HG02763 (cell line): Measurements from ENCODE around the gene MICAL3.
"Not testable (repeated sequence)": the region's sequence is repeated elsewhere in the genome, so short reads cannot be mapped to it uniquely, and the experiment has no call there.

Experiments used
- ATAC-seq: cut with Tn5 transposase; IDR thresholded peaks from one replicate; pipeline ENCODE4 v1.9.1; 2021; ENCODE audit warnings: mild to moderate bottlenecking, moderate library complexity; ENCODE audit not compliant: unreplicated experiment

MICAL3 gene

DNA sequence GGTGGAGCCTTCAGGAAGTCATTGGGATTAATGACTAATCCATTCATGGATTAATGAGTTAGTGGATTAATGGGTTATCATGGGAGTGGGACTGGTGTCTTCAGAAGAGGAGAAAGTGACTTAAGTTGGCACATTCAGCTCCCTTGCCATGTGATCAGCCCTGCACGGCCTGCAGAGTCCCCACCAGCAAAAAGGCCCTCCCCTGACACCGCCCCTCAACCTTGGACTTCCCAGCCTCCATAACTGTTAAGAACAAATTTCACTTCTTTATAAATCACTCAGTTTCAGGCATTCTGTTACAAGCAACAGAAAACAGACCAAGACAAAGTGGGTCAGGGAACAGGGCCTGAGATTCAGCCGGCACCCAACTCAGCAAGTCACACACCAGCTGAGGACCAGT is 85.3 kb downstream of the MICAL3 start:
- ATAC-seq = no peak

DNA sequence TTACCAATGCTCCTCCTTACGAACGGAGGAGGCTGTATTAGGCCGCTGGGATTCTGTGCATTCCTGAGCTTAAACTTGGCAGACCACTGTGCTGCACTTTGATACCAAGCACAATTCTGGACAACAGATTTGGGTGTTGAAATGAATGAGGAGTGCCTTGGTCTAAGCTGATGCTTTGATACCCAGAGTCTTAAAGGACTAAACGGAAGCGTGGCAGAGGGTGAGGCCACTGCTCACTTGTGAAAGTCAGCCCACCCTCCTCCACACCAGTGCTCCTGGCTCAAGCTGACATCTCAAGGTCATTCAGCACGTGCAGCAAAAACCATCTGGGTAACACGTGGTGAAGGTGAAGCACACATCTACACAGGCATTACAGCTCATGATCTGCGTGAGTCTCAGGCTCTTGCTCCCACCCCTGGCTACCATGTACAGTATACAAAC is 85.9 kb downstream of the MICAL3 start:
- ATAC-seq = no peak

- not testable (repeated sequence) for ATAC-seq
Observed at GRCh38 chr22:17932457-17932856, 91.9 kb downstream of the MICAL3 start.

DNA sequence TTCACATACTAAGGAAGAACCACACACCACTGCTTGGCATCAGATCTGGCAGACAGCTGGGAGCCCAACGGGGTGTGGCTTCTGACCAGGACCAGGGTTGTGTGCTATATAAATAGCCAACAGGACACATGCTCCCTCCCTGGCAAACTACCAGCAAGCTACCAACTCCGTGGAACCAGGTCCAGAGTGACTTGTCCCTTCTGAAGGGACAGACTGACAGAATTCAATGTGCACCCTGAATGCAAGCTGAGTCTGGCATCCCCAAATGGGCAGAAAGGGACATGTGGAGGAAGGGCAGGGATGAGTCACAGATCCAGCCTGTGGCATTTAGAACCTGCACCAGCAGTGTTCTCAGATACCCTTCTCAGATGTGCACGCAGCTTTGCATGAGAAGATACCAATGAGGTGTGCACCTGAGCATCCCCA is 92.9 kb downstream of the MICAL3 start:
- no peak for ATAC-seq

- ATAC-seq = no peak
Observed at GRCh38 chr22:17930455-17931313, 93.7 kb downstream of the MICAL3 start.

- no peak for ATAC-seq
Observed at GRCh38 chr22:17929909-17930308, 94.5 kb downstream of the MICAL3 start.

GRCh38 chr22:17928391-17928790 is 96.0 kb downstream of the MICAL3 start:
- ATAC-seq = no peak

DNA sequence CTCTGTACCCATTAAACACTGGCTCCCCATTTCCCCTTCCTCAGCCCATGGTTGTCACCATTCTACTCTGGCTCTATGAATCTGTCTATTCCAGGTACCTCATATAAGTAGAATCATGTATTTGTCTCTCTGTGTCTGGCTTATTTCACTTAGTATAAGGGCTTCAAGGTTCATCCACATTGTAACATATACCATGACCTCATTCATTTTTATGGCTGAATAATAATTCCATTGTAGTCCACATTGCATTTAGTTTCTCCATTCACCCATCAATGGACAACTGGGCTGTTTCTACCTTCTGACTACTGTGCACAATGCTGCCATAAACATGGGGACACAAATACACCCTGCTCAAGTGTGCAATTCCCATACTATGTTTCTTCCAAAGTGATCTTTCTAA is 97.3 kb downstream of the MICAL3 start:
- ATAC-seq = no peak

DNA sequence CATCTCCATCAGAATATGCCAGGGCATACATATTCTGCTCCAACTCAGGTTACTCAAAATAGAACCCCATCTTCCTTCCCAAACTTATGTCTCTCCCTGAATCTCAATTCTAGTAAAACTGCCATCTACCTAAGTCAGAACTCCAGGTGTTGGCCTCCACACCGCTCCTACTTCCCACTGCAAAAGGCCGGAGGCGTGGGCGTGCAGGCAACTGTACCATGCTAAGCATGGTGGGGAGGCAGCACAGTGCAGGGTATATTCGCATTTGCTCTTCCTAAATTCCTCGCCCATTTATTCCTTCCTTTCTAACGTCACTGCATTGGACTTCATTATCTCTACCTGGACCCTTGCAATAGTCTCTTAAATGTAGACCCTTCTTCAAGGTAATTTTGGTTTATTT is 97.8 kb downstream of the MICAL3 start:
- no peak for ATAC-seq

DNA sequence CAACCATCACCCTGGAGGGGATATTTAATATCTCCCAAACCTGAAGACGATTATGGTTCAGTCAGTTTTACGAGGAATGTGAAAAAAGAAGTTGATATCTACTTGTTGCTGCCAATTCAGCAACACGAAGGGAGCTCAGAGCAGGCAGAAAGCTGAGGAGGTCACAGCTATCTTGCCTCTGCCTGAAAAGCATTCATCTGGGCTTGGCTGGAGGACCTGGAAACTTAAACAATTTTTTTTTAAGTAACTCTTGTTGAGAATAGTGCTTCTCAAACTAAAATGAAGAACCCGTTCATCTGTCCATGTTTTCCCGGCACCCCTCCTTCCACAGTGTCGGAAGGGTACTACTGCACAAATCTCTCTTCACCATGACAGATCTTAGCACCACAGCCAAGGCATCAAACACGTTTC is 98.9 kb downstream of the MICAL3 start:
- ATAC-seq = no peak

DNA sequence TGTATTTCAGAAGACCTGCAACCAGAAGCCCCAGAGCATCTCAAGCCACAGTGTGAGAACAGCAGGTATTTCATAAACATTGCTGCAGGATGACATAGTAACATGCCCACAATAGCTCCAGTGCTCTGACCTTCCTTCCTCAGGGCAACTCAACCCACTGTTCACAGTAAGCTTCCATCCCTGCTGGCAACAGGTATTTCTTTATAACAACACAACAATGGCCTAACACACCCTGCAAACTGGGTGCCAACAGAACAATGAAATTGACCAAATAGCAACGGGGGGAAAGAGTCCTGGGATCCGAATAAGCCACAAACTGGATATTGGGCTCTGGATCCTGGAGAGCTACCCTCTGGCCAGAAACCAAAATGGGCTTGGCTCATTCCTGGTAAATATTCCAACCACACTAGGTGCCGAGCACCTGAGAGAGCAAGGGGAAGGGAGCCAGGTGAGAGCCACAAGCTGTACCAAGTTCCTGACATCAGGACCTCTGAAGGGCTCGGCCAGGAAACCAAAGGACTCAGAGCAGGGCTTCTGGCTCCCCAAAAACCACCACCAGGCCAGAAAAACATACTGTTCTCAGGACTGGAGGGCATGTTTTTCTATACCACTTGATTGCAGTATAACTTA is 99.5 kb downstream of the MICAL3 start:
- no peak for ATAC-seq

- ATAC-seq = no peak
Observed at GRCh38 chr22:17924076-17924475, 100.3 kb downstream of the MICAL3 start.

DNA sequence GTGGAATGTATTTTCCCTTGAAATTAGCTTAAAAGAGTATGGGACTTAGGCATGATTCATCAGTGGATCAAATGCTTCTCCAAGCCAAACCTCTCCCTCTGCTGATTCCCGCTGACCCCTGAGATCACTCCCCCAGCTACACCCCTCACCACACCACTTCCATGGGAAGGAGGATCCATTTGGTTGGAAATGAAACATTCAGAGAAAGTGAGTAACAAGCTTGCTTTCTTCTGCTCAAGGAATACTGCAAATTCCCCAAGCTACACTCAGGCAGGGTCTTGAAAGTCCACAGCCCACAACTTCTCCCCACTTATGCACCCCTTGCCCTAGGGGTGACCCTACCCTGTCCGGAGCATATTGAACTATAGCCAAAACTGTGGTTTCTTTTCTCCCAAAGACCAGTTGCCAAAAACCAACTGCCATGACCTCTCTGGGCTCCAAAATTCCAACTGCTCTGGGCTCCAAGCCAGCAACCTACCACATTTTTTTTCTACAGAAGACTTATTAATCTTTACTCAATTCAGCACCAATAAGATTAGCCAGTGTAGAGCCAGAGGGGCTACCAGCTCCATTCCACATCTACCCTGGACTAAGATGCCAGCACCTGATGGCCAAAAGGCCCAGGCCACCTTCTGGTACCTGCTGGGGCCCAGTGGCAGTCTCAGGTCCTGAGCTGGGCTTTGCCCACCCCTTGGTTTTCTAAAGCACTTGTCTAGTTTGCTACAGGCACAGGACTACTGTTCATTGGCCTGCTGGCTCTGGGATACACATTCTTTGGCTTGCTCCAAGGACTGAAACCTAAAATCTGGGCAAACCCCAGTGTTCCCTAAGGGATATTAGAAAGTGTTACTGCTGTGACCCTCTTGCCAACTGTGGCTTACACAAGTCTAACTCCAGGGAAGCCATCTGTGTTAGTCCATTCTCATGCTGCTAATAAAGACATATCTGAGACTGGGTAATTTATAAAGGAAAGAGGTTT is 101.1 kb downstream of the MICAL3 start:
- no peak for ATAC-seq

GRCh38 chr22:17921871-17922821 is 102.2 kb downstream of the MICAL3 start:
- ATAC-seq = no peak

GRCh38 chr22:17920992-17921650 is 103.2 kb downstream of the MICAL3 start:
- no peak for ATAC-seq

- no peak for ATAC-seq
Observed at GRCh38 chr22:17920145-17920605, 104.2 kb downstream of the MICAL3 start.

DNA sequence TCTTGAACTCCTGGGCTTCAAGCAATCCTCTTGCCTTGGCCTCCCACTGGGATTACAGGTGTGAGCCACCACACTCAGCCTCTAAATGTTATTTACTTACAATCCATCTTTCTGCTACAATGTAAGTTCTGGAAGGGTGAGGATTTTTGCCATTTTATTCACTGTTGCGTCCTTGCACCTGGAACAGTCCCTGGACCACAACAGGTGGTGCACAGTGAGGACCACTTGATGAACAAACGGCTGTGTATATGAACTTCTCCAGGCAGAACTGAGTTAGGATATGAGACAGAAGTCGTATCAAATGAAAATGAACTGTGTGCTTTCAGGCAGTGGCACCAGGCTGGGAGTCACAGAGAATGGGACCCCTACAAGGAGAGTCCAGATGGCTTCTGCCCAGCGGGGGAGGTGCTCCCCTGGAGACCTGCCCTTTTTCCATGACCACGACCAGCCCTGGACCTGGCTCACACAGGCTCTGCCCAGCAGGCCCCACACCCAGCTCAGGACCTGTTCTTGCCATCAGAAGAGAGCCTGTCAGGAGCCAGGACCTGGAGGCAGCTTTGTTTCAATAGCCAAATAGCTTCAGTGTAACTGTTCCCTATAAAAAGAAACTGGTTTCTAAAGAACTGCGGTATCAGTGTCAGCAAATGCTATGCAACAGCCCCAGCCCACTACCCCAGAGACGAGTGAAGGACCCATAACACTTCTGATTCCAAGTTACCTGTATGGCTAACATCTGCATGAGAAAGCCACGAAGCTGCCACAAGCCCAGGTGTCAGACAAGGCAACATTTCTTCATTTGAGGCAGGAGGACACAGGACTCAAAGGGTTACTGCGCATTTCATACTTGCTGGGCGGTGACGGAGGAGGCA is 104.9 kb downstream of the MICAL3 start:
- ATAC-seq = no peak

- ATAC-seq = no peak
Observed at GRCh38 chr22:17918840-17919239, 105.5 kb downstream of the MICAL3 start.
